ENCODE measurements around the gene TEX55.

TEX55 gene

DNA sequence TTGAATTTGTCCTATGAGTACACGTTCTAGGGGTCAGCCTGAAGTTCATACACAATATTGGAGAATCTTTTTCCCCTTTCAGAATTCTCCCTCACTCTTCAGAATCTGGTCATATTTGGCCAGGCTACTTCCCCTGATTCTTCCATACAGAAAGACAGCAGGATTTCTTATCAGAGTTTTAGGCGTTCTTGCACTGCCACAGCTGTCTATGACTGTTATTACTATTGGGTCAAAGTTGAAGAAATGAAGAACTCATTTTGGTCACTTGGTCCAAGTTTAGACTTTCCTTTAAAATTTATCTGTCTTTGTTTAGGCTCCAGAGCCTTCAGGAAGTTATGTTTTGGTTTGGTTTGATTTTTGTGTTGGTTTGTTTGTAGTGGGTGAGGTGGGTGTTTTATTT lies 12.0 kb downstream of the TEX55 start:
- Histone ChIP-seq H3K9me3 (ENCODE audit: control insufficient read depth, insufficient read depth, low read depth, low read length) (no peaks in the 10 kb centered on the region), H3K4me1 (ENCODE audit: control insufficient read depth, insufficient read depth, low read length) (no peaks in the 10 kb centered on the region), H3K36me3 (ENCODE audit: control insufficient read depth in 2 of 2, insufficient read depth in 1 of 2, low read length in 2 of 2) (no peaks in the 10 kb centered on the region), H3K4me3 (ENCODE audit: low read depth, low read length) (no peak overlapping the region), H3K27ac (ENCODE audit: extremely low read depth, low read depth, low read length) (no peak overlapping the region)
- ChIA-PET POLR2A (no interaction called here), CTCF (no interaction called here)
- TF ChIP-seq ZNF610 (tag by site-specific recombination; IDR thresholded peaks at IDR 0.05; ENCODE audit: borderline replicate concordance) (no peak), ZBTB20 (tag by site-specific recombination; IDR thresholded peaks at IDR 0.05) (no peak), ZNF302 (tag by site-specific recombination; IDR thresholded peaks at IDR 0.05; ENCODE audit: low read depth) (no peak), TRIM28 (IDR thresholded peaks at IDR 0.05; ENCODE audit: borderline replicate concordance, low read length) (no peak)

DNA sequence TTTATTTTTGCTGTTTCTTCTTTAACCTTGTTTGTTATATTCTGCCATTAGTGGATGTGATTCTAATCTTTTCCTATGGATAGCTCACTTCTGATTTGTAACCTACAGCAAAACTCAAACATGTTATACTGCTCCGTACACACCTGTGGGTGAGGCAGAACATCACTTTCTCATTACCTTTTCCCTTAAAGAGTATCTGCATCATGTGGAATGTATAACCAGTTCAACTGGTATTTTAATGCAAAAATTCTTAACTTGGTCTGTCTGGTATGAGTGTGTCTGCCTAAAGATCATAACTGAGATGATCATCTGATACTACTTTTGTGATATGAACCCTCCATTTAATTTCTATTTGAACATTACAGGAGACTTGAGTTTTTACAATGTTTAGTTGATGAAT lies 14.4 kb downstream of the TEX55 start:
- no peak overlapping the region for H3K27ac ChIP-seq (ENCODE audit: extremely low read depth, low read depth, low read length)
- H3K36me3 ChIP-seq (ENCODE audit: control insufficient read depth in 2 of 2, insufficient read depth in 1 of 2, low read length in 2 of 2), result no peaks in the 10 kb centered on the region
- CTCF ChIA-PET, result interaction anchor here (1.1 kb wide), 1 partner anchor 15 kb away, joined by 3 read pairs; the partner anchor contains the start of gene TEX55
- H3K4me3 ChIP-seq (ENCODE audit: low read depth, low read length), result no peak overlapping the region
- no peaks in the 10 kb centered on the region for H3K9me3 ChIP-seq (ENCODE audit: control insufficient read depth, insufficient read depth, low read depth, low read length)
- POLR2A ChIA-PET, result no interaction called here
- no peaks in the 10 kb centered on the region for H3K4me1 ChIP-seq (ENCODE audit: control insufficient read depth, insufficient read depth, low read length)
- TF ChIP-seq ZNF239 (tag by site-specific recombination; IDR thresholded peaks at IDR 0.05) (no peak), ZNF549 (tag by site-specific recombination; IDR thresholded peaks at IDR 0.05) (no peak), ZNF335 (tag by site-specific recombination; conservative IDR thresholded peaks at IDR 0.05) (no peak), ZNF514 (tag by site-specific recombination; IDR thresholded peaks at IDR 0.05) (no peak), ZBTB48 (tag by site-specific recombination; IDR thresholded peaks at IDR 0.05) (no peak), OSR2 (tag by site-specific recombination; IDR thresholded peaks at IDR 0.05) (no peak), KLF10 (tag by site-specific recombination; IDR thresholded peaks at IDR 0.05) (no peak), ZNF214 (tag by site-specific recombination; IDR thresholded peaks at IDR 0.05; ENCODE audit: borderline replicate concordance) (no peak)
- TF ChIP-seq, protein P1, sequence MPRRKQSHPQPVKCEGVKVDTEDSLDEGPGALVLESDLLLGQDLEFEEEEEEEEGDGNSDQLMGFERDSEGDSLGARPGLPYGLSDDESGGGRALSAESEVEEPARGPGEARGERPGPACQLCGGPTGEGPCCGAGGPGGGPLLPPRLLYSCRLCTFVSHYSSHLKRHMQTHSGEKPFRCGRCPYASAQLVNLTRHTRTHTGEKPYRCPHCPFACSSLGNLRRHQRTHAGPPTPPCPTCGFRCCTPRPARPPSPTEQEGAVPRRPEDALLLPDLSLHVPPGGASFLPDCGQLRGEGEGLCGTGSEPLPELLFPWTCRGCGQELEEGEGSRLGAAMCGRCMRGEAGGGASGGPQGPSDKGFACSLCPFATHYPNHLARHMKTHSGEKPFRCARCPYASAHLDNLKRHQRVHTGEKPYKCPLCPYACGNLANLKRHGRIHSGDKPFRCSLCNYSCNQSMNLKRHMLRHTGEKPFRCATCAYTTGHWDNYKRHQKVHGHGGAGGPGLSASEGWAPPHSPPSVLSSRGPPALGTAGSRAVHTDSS (tag by site-specific recombination; IDR thresholded peaks at IDR 0.05), result no peak
- TF ChIP-seq, protein P2, sequence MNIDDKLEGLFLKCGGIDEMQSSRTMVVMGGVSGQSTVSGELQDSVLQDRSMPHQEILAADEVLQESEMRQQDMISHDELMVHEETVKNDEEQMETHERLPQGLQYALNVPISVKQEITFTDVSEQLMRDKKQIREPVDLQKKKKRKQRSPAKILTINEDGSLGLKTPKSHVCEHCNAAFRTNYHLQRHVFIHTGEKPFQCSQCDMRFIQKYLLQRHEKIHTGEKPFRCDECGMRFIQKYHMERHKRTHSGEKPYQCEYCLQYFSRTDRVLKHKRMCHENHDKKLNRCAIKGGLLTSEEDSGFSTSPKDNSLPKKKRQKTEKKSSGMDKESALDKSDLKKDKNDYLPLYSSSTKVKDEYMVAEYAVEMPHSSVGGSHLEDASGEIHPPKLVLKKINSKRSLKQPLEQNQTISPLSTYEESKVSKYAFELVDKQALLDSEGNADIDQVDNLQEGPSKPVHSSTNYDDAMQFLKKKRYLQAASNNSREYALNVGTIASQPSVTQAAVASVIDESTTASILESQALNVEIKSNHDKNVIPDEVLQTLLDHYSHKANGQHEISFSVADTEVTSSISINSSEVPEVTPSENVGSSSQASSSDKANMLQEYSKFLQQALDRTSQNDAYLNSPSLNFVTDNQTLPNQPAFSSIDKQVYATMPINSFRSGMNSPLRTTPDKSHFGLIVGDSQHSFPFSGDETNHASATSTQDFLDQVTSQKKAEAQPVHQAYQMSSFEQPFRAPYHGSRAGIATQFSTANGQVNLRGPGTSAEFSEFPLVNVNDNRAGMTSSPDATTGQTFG (tag by site-specific recombination; IDR thresholded peaks at IDR 0.05; ENCODE audit: borderline replicate concordance), result no peak
- TF ChIP-seq, protein P3, sequence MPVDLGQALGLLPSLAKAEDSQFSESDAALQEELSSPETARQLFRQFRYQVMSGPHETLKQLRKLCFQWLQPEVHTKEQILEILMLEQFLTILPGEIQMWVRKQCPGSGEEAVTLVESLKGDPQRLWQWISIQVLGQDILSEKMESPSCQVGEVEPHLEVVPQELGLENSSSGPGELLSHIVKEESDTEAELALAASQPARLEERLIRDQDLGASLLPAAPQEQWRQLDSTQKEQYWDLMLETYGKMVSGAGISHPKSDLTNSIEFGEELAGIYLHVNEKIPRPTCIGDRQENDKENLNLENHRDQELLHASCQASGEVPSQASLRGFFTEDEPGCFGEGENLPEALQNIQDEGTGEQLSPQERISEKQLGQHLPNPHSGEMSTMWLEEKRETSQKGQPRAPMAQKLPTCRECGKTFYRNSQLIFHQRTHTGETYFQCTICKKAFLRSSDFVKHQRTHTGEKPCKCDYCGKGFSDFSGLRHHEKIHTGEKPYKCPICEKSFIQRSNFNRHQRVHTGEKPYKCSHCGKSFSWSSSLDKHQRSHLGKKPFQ (tag by site-specific recombination; IDR thresholded peaks at IDR 0.05), result no peak

DNA sequence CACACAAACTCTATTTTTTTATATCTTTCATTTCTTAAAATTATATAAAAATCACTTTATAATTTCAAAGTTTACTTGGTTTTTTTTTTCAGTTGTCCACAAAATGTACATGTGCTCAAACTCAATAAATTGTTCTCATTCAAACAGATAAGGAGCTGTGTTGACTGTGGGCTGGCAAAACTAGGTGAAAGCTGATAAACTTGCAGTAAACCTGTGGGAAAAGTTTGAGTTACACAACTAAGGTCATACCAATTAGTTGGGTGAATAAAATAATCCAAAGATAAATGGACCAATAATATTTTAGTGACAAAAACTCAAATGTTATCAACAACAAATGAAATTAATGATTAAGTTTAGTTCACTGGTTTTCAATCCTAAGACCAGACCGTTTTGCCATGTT lies 14.8 kb downstream of the TEX55 start:
- no peak for TF ChIP-seq SP2 (tag by site-specific recombination; IDR thresholded peaks at IDR 0.05)
- TF ChIP-seq, protein P4, sequence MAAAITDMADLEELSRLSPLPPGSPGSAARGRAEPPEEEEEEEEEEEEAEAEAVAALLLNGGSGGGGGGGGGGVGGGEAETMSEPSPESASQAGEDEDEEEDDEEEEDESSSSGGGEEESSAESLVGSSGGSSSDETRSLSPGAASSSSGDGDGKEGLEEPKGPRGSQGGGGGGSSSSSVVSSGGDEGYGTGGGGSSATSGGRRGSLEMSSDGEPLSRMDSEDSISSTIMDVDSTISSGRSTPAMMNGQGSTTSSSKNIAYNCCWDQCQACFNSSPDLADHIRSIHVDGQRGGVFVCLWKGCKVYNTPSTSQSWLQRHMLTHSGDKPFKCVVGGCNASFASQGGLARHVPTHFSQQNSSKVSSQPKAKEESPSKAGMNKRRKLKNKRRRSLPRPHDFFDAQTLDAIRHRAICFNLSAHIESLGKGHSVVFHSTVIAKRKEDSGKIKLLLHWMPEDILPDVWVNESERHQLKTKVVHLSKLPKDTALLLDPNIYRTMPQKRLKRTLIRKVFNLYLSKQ (tag by site-specific recombination; IDR thresholded peaks at IDR 0.05; ENCODE audit: borderline replicate concordance), result no peak
- TF ChIP-seq, protein P3 (tag by site-specific recombination; IDR thresholded peaks at IDR 0.05), result no peak
- CTCF ChIA-PET, result interaction anchor here (1.1 kb wide), 1 partner anchor 15 kb away, joined by 3 read pairs; the partner anchor contains the start of gene TEX55
- Histone ChIP-seq H3K36me3 (ENCODE audit: control insufficient read depth in 2 of 2, insufficient read depth in 1 of 2, low read length in 2 of 2) (no peaks in the 10 kb centered on the region), H3K9me3 (ENCODE audit: control insufficient read depth, insufficient read depth, low read depth, low read length) (no peaks in the 10 kb centered on the region), H3K4me1 (ENCODE audit: control insufficient read depth, insufficient read depth, low read length) (no peaks in the 10 kb centered on the region), H3K4me3 (ENCODE audit: low read depth, low read length) (no peak overlapping the region), H3K27ac (ENCODE audit: extremely low read depth, low read depth, low read length) (no peak overlapping the region)
- POLR2A ChIA-PET, result no interaction called here
